Trophoblast cell (in vitro differentiated cells and primary cell): ENCODE data around the gene RGL1.

Source experiments
- DNase-seq, 2 donors: peaks; one replicate each; pipeline ENCODE4 v3.0.0-alpha.2; 2016
- H2AFZ ChIP-seq: 2 replicates; pipeline ENCODE4 v1.6.1; 2013; ENCODE audit warnings: low read length, moderate library complexity, mild to moderate bottlenecking; ENCODE audit not compliant: insufficient read depth, poor library complexity
- H2AK5ac ChIP-seq: 2 replicates; pipeline ENCODE4 v1.6.1; 2013; ENCODE audit warnings: mild to moderate bottlenecking, low read length
- H2BK120ac ChIP-seq: 2 replicates; pipeline ENCODE4 v1.6.1; 2013; ENCODE audit warnings: low read length, mild to moderate bottlenecking, moderate library complexity; ENCODE audit not compliant: insufficient read depth, poor library complexity
- H2BK12ac ChIP-seq: 2 replicates; pipeline ENCODE4 v1.6.1; 2013; ENCODE audit warnings: mild to moderate bottlenecking, low read length, moderate library complexity
- H2BK5ac ChIP-seq: 2 replicates; pipeline ENCODE4 v1.6.1; 2013; ENCODE audit warnings: low read length, low read depth, moderate library complexity, mild to moderate bottlenecking; ENCODE audit not compliant: poor library complexity
- H3K14ac ChIP-seq: 2 replicates; pipeline ENCODE4 v1.6.1; 2013; ENCODE audit warnings: mild to moderate bottlenecking, low read length
- H3K18ac ChIP-seq: 2 replicates; pipeline ENCODE4 v1.6.1; 2013; ENCODE audit warnings: mild to moderate bottlenecking, low read length
- H3K23ac ChIP-seq: 2 replicates; pipeline ENCODE4 v1.6.1; 2013; ENCODE audit warnings: low read length
- H3K27ac ChIP-seq: 2 replicates; pipeline ENCODE4 v1.5.1; 2013; ENCODE audit warnings: low read depth, mild to moderate bottlenecking, inconsistent platforms, low read length, moderate library complexity
- H3K27me3 ChIP-seq: 2 replicates; pipeline ENCODE4 v1.6.1; 2013; ENCODE audit warnings: inconsistent platforms, mild to moderate bottlenecking, low read length, moderate library complexity; ENCODE audit not compliant: insufficient read depth
- H3K36me3 ChIP-seq, 2 experiments: 1 replicate in 1 of 2; 2 replicates in 1 of 2; pipeline ENCODE4 v1.6.1; 2013; ENCODE audit warnings: low read length in 2 of 2, mild to moderate bottlenecking in 2 of 2, moderate library complexity in 1 of 2; ENCODE audit not compliant: insufficient read depth in 2 of 2, control insufficient read depth in 1 of 2
- H3K4ac ChIP-seq: 2 replicates; pipeline ENCODE4 v1.6.1; 2013; ENCODE audit warnings: low read depth, mild to moderate bottlenecking, low read length, moderate library complexity
- H3K4me1 ChIP-seq, 2 experiments: 1 replicate in 1 of 2; 2 replicates in 1 of 2; pipeline ENCODE4 v1.6.1; 2013; ENCODE audit warnings: low read length in 2 of 2, mild to moderate bottlenecking in 2 of 2, moderate library complexity in 1 of 2; ENCODE audit not compliant: insufficient read depth in 2 of 2, control insufficient read depth in 1 of 2
- H3K4me2 ChIP-seq: 2 replicates; pipeline ENCODE4 v1.6.1; 2013; ENCODE audit warnings: inconsistent platforms, mild to moderate bottlenecking, low read length, moderate library complexity
- H3K4me3 ChIP-seq: 2 replicates; pipeline ENCODE4 v1.5.1; 2013; ENCODE audit warnings: mild to moderate bottlenecking, low read depth, low read length, inconsistent platforms
- H3K79me1 ChIP-seq: one replicate; pipeline ENCODE4 v1.6.1; 2013; ENCODE audit warnings: low read length
- H3K79me2 ChIP-seq: 2 replicates; pipeline ENCODE4 v1.6.1; 2013; ENCODE audit warnings: low read length, mild to moderate bottlenecking; ENCODE audit not compliant: control insufficient read depth, insufficient read depth, poor library complexity
- H3K9ac ChIP-seq: 2 replicates; pipeline ENCODE4 v1.6.1; 2013; ENCODE audit warnings: mild to moderate bottlenecking, low read length
- H3K9me3 ChIP-seq: 2 replicates; pipeline ENCODE4 v1.6.1; 2013; ENCODE audit warnings: low read depth, mild to moderate bottlenecking, control low read depth, inconsistent platforms, low read length; ENCODE audit not compliant: insufficient read depth
- H4K12ac ChIP-seq: 2 replicates; pipeline ENCODE4 v1.6.1; 2013; ENCODE audit warnings: low read depth, mild to moderate bottlenecking, low read length, moderate library complexity
- H4K8ac ChIP-seq: 2 replicates; pipeline ENCODE4 v1.6.1; 2013; ENCODE audit warnings: low read depth, mild to moderate bottlenecking, low read length, moderate library complexity
- H4K91ac ChIP-seq: one replicate; pipeline ENCODE4 v1.6.1; 2013; ENCODE audit warnings: low read depth, mild to moderate bottlenecking, low read length, moderate library complexity
- WGBS: extraction: QIAGEN DNeasy Blood & Tissue Kit; methylation state at CpG from one replicate; pipeline ENCODE4 v1.1.7; 2013; ENCODE audit warnings: missing lambda C conversion rate; ENCODE audit not compliant: insufficient read length, insufficient coverage; ENCODE audit errors: extremely low coverage; 5-methylcytosine and 5-hydroxymethylcytosine counted together

Gene RGL1

DNA sequence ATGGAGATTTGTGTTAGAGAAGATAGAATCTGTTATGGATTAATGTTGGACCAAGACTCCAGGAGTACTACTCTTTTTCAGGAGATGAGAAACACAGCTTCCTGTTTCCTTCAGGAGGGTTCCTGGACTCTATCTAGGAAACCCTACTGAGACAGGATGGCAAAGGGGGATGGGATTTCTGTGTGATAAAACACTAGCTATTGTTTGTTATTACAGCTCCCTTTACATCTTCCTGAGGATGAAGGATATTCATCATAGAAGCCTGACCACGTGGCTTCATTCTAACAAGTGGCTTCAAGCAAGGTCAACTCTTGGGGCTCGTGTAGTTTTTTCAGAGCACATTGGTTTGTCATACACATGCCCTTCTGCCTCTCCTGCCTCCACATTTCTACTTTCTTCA lies 33.3 kb downstream of the RGL1 start:
- Histone ChIP-seq H3K4me3 (no peak overlapping the region), H3K18ac (no peak overlapping the region), H4K91ac (no peak overlapping the region), H3K27me3 (no peaks in the 10 kb centered on the region), H2AK5ac (no peak overlapping the region), H3K9me3 (no peaks in the 10 kb centered on the region), H3K4ac (no peak overlapping the region), H3K79me1 (peaks cover 5% of the 10 kb centered on the region), H3K36me3 (no peaks in the 10 kb centered on the region), H3K79me2 (no peaks in the 10 kb centered on the region), H2BK12ac (no peak overlapping the region), H4K8ac (no peak overlapping the region), H3K4me1 (peaks cover 3 to 7% of the 10 kb centered on the region in 2 experiments), H2AFZ (no peak overlapping the region), H2BK120ac (no peak overlapping the region), H3K9ac (no peak overlapping the region), H3K4me2 (no peak overlapping the region), H4K12ac (no peak overlapping the region), H2BK5ac (no peak overlapping the region), H3K14ac (no peak overlapping the region), H3K23ac (no peak overlapping the region), H3K27ac (no peak overlapping the region)
- no CpG with 5 or more reads among the region's 2 CpGs for WGBS
- DNase-seq: no peak

DNA sequence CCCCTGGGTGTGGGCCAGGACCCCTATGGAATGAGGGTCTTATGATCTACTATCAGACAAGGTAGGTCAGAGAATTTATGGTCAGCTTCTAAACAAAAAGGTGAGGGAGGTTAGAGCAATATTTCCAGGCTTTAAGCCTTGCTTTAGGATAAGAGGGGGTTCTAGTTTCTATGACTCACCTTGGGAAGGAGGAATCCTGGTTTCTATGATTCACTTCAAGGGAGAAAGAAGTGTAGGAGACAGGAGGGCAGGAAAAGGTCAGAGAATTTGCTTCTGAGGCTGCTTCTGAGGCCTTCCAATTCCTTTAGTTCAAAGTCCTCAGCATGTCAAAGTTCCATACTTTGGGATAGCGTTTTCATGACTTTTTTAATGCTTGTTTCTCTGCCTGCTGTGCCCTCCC lies 35.2 kb downstream of the RGL1 start:
- H2BK12ac ChIP-seq: no peak overlapping the region
- H3K27ac ChIP-seq: peak overlapping the region; percentile 3
- WGBS: no CpG with 5 or more reads among the region's 1 CpG
- H2BK120ac ChIP-seq: no peak overlapping the region
- no peak overlapping the region for H4K8ac ChIP-seq
- no peak for DNase-seq
- no peak overlapping the region for H3K9ac ChIP-seq
- H2BK5ac ChIP-seq: no peak overlapping the region
- H3K36me3 ChIP-seq: no peaks in the 10 kb centered on the region
- no peak overlapping the region for H3K18ac ChIP-seq
- H3K4me2 ChIP-seq: no peak overlapping the region
- peaks cover 5% of the 10 kb centered on the region for H3K79me1 ChIP-seq
- H3K79me2 ChIP-seq: no peaks in the 10 kb centered on the region
- H3K23ac ChIP-seq: no peak overlapping the region
- no peak overlapping the region for H2AFZ ChIP-seq
- H2AK5ac ChIP-seq: no peak overlapping the region
- no peak overlapping the region for H4K91ac ChIP-seq
- H3K27me3 ChIP-seq: no peaks in the 10 kb centered on the region
- no peak overlapping the region for H3K4ac ChIP-seq
- no peak overlapping the region for H3K4me3 ChIP-seq
- no peak overlapping the region for H4K12ac ChIP-seq
- peaks cover 3 to 7% of the 10 kb centered on the region in 2 experiments for H3K4me1 ChIP-seq
- H3K14ac ChIP-seq: no peak overlapping the region
- H3K9me3 ChIP-seq: no peaks in the 10 kb centered on the region

DNA sequence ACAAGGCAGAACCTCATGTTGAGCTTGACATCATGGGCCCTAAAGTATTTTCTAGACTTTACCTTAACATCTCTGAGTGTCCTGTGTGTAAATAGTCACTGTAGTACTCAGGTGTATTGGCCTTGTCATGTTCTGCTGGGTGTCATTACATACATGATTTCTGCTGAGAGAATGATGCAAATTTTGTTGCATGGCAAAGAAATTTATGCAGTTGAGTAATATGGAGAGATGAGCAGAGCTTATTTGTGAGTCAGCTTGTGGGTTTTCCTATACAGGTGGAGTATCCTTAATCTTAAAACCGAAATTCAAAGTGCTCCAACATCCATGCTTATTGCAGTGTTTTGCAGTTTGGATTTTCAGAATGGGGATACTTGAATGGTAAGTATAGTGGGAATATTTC lies 36.6 kb downstream of the RGL1 start:
- H3K4me1 ChIP-seq: peaks cover 3 to 7% of the 10 kb centered on the region in 2 experiments
- no peak overlapping the region for H3K4me3 ChIP-seq
- no peak overlapping the region for H3K4ac ChIP-seq
- H3K23ac ChIP-seq: no peak overlapping the region
- H2BK5ac ChIP-seq: no peak overlapping the region
- no peak overlapping the region for H3K9ac ChIP-seq
- peaks cover 5% of the 10 kb centered on the region for H3K79me1 ChIP-seq
- H2BK120ac ChIP-seq: no peak overlapping the region
- H3K9me3 ChIP-seq: no peaks in the 10 kb centered on the region
- no CpG with 5 or more reads among the region's 1 CpG for WGBS
- no peak overlapping the region for H3K18ac ChIP-seq
- H3K27ac ChIP-seq: no peak overlapping the region
- no peak for DNase-seq
- H2AK5ac ChIP-seq: no peak overlapping the region
- no peaks in the 10 kb centered on the region for H3K27me3 ChIP-seq
- H3K4me2 ChIP-seq: no peak overlapping the region
- H3K36me3 ChIP-seq: no peaks in the 10 kb centered on the region
- H4K91ac ChIP-seq: no peak overlapping the region
- H2BK12ac ChIP-seq: no peak overlapping the region
- H3K14ac ChIP-seq: no peak overlapping the region
- no peak overlapping the region for H2AFZ ChIP-seq
- no peak overlapping the region for H4K12ac ChIP-seq
- no peaks in the 10 kb centered on the region for H3K79me2 ChIP-seq
- no peak overlapping the region for H4K8ac ChIP-seq

DNA sequence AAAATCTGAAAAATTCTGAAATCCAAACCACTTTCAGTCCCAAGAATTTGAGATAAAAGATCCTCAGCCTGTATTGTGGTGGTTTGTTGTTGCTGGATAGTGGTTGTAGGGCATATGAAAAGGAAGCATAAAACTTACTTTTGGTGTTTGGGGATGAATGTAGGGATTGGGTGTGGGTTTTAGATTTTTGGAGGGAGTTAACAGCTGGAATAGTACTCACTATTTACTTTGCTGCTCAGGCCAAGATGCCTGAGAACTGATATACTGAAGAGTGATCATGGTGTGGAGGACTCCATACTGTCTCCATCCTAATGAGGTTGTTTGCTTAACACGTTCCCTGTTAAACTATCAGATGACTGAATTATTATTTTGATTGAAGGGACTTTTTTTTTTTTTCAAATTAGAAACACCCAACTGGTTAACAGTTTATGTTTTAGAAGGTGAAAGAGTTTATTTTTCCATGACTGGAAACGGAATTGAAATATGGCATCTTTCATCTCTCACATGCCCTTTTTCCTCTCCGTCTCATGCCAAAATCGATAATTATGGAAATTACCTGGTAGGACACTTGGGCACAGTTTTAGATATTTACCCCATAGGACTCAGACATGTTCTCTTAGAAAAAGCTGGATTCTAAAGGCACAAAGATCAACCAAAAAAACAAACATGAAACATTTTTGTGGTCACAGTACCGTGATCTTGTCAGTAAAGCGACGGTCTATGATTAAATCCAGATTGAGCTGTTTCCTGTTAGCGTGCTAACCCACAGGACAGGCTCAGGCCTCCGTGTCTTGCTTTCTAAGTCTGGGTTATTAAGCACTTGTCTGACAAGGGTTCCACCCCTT lies 37.3 kb downstream of the RGL1 start:
- H3K4me2 ChIP-seq: peak overlapping the region; percentile 38
- no peak overlapping the region for H3K23ac ChIP-seq
- H3K79me2 ChIP-seq: no peaks in the 10 kb centered on the region
- no peak overlapping the region for H2BK12ac ChIP-seq
- H4K12ac ChIP-seq: no peak overlapping the region
- no peak overlapping the region for H3K9ac ChIP-seq
- peaks cover 5% of the 10 kb centered on the region for H3K79me1 ChIP-seq
- H3K9me3 ChIP-seq: no peaks in the 10 kb centered on the region
- H3K4ac ChIP-seq: no peak overlapping the region
- H3K14ac ChIP-seq: no peak overlapping the region
- no peak overlapping the region for H4K91ac ChIP-seq
- H2AFZ ChIP-seq: no peak overlapping the region
- H2AK5ac ChIP-seq: no peak overlapping the region
- DNase-seq: no peak
- H3K27me3 ChIP-seq: no peaks in the 10 kb centered on the region
- H2BK120ac ChIP-seq: no peak overlapping the region
- H3K4me3 ChIP-seq: no peak overlapping the region
- H3K18ac ChIP-seq: no peak overlapping the region
- WGBS: no CpG with 5 or more reads among the region's 9 CpGs
- no peak overlapping the region for H2BK5ac ChIP-seq
- peaks cover 3 to 7% of the 10 kb centered on the region in 2 experiments for H3K4me1 ChIP-seq
- peak overlapping the region; percentile 49 for H3K27ac ChIP-seq
- no peak overlapping the region for H4K8ac ChIP-seq
- no peaks in the 10 kb centered on the region for H3K36me3 ChIP-seq
